Transverse colon (tissue), 4 donors: ENCODE measurements around the gene TNFRSF4.

Source experiments
- POLR2AphosphoS5 ChIP-seq, 3 donors: sonication (generic); formaldehyde crosslinking; IDR thresholded peaks; one replicate each; pipeline ENCODE4 v1.6.1; 2016; ENCODE audit warnings: antibody characterized with exemption in 3 of 3
- TF ChIP-seq, protein P1 (sequence below), 5 experiments: fragments of 200-600 bp in 3 of 5; fragments of 450-650 bp in 2 of 5; sonication (generic) in 3 of 5; IDR thresholded peaks; 1 replicate in 2 of 5; 2 replicates in 3 of 5; pipeline ENCODE4 v1.5.1; 2016 to 2017; ENCODE audit warnings: antibody characterized with exemption in 5 of 5, inconsistent platforms in 3 of 5, mild to moderate bottlenecking in 2 of 5, moderate library complexity in 1 of 5

DNA sequence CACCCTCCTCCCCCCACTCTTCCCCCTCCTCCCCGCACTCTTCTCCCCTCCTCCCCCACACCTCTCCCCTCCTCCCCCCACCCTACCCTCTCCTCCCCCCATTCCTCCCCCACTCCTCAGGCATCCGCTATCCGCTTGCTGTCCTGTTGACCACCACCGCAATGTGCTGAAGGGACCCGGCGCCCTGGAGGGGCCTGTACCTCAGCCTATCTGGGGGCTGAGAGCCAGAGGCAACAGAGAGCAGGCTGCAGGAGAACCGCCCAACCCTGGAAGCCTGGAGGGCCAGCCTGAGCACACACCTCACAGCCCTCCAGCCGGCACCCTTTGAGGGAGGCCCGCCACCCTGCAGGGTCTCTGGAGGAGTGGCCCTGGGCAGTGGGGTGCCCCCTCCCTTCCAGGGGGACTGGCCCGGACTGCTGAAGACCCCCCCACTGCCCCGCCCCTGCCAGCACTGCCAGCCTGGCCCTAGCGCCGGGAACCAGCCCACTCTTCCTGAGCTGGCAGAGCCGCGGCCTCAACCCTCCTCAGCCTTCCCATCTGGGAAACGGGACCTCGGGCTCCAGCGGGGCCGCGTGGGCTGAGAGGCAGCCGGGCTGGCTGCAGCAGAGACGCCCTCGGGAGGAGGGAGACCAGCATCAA, 31.3 kb upstream of the TNFRSF4 start:
- TF ChIP-seq, protein P1, sequence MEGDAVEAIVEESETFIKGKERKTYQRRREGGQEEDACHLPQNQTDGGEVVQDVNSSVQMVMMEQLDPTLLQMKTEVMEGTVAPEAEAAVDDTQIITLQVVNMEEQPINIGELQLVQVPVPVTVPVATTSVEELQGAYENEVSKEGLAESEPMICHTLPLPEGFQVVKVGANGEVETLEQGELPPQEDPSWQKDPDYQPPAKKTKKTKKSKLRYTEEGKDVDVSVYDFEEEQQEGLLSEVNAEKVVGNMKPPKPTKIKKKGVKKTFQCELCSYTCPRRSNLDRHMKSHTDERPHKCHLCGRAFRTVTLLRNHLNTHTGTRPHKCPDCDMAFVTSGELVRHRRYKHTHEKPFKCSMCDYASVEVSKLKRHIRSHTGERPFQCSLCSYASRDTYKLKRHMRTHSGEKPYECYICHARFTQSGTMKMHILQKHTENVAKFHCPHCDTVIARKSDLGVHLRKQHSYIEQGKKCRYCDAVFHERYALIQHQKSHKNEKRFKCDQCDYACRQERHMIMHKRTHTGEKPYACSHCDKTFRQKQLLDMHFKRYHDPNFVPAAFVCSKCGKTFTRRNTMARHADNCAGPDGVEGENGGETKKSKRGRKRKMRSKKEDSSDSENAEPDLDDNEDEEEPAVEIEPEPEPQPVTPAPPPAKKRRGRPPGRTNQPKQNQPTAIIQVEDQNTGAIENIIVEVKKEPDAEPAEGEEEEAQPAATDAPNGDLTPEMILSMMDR (IDR thresholded peaks at IDR 0.05), result no peak
- no peak for TF ChIP-seq POLR2AphosphoS5 (IDR thresholded peaks at IDR 0.05)
